Activated T-cell treated with anti-CD3 and anti-CD28 coated beads, Interleukin-2, amount 50 U/mL, for 48 hours (primary cell): ENCODE results near the gene CTXND1.

Experiments used
- DNase-seq, 2 experiments: peaks; one replicate each; pipeline ENCODE4 v3.0.0-alpha.2; 2020

The CTXND1 gene

GRCh38 chr15:80179025-80179759 lies 72.8 kb downstream of the CTXND1 start:
- DNase-seq = no peak

DNA sequence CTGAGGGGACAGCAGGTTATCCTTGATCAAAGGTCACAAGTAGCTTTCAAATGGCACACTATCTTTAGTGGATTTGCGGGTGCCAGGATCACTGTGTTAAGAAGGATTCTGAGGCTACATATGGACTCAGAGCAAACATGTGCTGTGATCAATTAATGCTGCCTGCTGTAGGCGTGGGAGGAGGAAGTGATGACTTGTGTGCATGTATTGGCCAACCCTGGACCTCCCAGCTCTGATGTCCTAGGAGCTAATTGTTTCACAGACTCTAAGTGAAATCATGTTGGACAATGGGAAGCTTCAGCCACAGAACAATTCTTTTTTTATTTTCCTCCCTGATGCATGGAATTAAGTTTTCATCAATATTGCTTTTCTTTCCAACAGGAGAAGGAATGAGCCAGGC lies 74.9 kb downstream of the CTXND1 start:
- no peak for DNase-seq

- DNase-seq = no peak
These were observed 75.6 kb downstream of the CTXND1 start for GRCh38 chr15:80176443-80176842.

DNA sequence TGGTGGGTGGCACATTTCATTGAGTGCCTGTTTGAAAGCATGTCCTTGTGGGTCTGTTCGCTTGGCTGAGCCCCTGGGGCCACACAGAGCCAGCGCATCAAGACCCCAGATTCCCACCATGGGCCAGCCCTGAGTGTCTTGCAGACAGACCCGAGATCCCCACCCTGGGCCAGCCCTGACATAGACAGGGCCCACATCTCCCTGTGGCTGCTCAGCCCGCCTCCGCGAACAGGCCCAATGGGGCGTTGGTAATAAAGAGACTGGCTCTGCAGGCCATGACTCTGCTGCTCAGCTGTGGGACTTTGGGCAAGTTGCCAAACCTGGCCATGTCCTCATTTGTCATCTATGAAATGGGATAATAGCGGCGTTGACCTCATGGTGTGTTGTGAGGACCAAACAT lies 76.6 kb downstream of the CTXND1 start:
- DNase-seq = no peak

- DNase-seq = no peak
These were observed 77.8 kb downstream of the CTXND1 start for GRCh38 chr15:80174017-80174746.

DNA sequence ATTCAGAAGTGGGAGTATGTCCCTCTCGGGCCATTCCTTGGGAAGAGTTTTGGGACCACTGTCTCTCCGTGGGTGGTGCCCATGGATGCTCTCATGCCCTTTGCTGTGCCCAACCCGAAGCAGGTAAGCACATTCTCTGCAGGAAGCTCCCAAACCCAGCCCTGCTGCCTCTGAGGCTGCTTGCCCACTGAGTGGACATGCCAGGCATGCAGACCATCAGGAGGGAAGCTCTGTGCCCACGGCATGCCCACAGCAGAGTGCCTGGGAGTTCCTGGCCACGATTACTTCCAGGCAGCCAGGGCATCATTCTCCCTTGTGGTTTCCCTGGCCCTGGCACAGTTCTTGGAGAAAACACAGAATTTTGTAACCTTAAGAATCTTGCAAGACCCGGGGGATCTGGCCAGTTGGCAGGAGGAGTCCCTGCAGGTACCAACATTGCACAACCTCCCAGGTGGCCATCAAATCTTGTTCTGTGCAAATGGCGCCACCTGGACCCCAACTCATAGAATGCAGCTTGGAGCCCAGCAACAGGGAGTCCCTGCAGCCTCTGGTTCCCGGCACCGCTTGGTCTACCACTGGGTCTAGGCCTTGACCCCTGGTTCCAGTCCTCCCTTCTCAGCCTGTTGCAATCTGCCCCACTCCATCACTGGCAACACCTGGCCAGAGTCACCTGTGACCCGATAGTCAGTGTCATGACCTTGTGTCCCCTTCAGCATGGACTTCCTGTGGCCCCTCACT lies 78.8 kb downstream of the CTXND1 start:
- DNase-seq = peak; percentile 83 to 85

- no peak for DNase-seq
These were observed 79.6 kb downstream of the CTXND1 start for GRCh38 chr15:80172401-80172800.

- DNase-seq = no peak
These were observed 80.2 kb downstream of the CTXND1 start for GRCh38 chr15:80171787-80172186.

DNA sequence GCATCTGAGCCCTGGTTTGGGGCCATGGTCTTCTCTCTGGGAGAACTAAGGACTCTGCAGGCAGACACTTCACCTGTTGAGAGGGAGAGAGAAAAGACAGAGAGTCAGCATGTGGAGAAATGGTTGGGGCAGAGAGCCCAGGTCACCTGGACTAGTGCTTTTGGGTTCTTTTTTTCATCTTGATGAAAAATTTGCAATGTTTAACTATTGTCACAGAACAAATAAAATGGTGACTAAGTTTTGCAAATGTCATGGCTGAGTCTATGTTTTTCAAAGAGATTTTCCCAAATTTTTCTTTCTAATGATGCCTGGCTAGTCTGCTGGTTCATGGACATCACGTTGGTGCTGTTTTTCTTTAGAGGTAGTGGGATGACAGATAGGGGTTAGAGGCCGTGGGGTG lies 81.4 kb downstream of the CTXND1 start:
- no peak for DNase-seq

GRCh38 chr15:80169768-80170357 lies 82.2 kb downstream of the CTXND1 start:
- no peak for DNase-seq

DNA sequence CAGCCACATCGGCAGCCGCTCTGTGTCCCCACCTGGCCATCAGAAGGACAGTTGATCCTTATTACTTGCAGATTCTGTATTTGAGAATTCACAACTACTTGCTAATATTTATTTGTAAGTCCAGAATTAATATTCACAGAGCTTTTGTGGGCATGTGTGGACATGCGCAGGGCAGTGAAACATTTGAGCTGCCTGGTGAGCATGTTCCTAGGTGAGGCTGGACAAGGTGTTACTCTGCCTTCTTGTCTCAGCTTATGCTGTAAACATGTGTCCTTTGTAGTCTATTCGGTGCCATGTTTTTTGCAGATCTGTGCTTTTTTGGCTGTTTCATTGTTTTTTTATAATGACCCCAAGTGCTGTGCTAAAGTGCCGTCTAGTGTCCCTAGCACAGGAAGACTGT lies 83.6 kb downstream of the CTXND1 start:
- no peak for DNase-seq

DNA sequence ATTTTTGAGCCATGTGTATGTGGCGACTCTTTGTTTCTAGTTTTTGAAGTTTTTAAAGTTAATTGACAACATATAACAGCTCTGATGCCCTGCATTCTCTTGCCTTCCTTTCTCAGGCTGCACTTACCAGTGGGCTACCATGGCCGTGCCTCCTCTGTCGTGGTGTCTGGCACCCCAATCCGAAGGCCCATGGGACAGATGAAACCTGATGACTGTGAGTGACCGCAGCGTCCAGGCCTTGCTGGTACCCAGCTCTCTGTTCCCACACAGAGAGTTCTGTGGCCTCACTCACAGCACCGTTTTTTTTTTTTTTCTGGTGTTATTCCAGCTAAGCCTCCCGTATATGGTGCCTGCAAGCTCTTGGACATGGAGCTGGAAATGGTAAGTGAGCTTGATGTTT lies 84.1 kb downstream of the CTXND1 start:
- no peak for DNase-seq

- DNase-seq = no peak
These were observed 88.1 kb downstream of the CTXND1 start for GRCh38 chr15:80163897-80164296.

- no peak for DNase-seq
These were observed 88.8 kb downstream of the CTXND1 start for GRCh38 chr15:80163217-80163616.

GRCh38 chr15:80162059-80162554 lies 89.9 kb downstream of the CTXND1 start:
- peak in 1 of 2 experiments; percentile 0 for DNase-seq

- peak in 1 of 2 experiments; percentile 9 for DNase-seq
These were observed 90.5 kb downstream of the CTXND1 start for GRCh38 chr15:80161468-80162016.

GRCh38 chr15:80160570-80161156 lies 91.3 kb downstream of the CTXND1 start:
- DNase-seq = peak; percentile 55 to 59

DNA sequence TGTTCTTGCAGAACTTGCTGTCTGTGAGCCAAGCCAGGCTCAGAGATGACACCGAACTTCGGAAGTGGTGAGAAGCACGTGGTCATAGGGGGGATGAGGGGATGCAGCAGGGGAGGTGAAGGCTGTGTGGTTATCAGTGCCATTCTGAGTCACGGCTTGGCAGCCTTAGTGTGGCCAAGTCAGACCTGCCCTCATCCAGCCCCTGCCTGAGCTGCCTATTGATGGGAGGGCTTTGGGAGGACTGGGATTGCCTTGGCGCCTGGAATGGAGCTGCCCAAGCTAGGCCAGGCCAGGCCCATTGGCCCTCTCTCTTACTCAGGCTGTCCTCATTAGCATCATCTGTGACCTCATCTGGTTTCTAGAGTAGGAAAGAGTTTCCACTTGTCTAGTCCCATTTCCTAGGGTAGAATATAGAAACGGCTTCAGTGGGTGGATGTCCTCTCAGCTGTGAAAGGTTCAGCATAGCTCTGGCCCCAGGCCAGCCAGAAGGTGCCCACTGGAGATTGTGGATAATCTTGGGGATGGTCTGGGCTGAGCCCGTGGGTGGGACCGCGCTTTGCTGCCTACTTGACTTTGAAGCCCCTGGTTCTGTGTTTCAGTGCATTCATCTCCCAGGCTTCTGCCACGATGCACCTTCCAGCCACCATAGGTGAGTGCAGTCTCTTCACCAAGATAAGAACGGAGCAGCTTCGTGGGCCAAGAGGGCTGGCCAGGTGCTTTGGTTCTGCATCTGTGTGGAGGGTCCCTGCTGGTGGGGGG lies 92.0 kb downstream of the CTXND1 start:
- peak in 1 of 2 experiments; percentile 30 for DNase-seq

DNA sequence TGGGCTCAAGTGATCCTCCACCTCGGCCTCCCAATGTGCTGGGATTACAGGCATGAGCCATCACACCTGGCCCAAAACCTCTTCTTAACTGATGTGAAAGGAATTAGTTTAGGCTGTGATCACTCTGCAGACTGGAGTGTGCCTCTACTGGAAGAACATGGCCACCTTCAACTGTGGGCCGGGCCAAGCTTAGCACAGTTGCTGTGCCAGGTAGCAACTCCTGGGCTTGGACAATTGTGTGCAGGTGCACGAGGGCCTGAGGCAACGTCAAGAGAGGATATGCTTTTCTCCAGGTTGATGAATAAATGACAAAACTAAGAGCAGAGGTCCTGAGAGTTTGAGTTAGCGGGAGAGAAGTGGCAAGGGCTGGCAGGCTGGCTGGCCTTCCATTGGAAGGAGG lies 92.7 kb downstream of the CTXND1 start:
- no peak for DNase-seq

GRCh38 chr15:80157215-80157614 lies 94.8 kb downstream of the CTXND1 start:
- DNase-seq = no peak

DNA sequence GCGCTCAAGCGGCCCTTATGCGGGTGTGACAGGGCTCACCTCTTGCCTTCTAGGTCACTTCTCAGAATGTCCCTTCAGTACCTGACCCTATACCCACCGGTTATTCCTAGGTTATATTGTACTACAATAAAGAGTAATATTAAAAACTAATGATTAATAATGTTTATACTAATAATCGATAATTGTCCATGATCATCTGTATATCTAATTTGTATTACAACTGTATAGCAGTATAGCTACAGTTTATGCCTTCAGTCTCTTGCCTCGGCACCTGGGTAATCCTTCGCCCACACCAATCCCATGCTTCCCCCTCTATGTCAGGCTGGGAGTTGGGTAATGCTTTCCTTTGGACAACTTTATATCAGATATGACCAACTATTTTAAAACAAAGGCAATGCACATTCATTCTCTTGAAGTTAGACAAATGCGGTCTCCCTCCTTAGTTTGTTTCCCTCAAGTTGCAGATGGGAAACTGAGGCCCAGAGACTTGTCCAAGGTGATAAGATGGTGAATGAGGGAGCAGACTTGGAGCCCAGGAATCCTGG lies 95.8 kb downstream of the CTXND1 start:
- DNase-seq = no peak
